ENCODE measurements around the gene PRG3. TPM values are rescaled to one million over a fixed set of nuclear protein-coding genes. Genes with fewer than 3 reads are reported as not detected.

PRG3 gene
- total RNA-seq, 1 donor from 2014 or later = not detected

GRCh38 chr11:57392763-57393105 lies 11.8 kb upstream of the PRG3 start:
- no peaks in the 10 kb centered on the region for H3K36me3 Mint-ChIP-seq (ENCODE audit: low read depth)
- no peaks in the 10 kb centered on the region for H3K9me3 Mint-ChIP-seq
- no peak for DNase-seq (ENCODE audit: low spot score)
- no peaks in the 10 kb centered on the region for H3K27me3 Mint-ChIP-seq (ENCODE audit: low read depth)
- no peaks in the 10 kb centered on the region for H3K4me1 Mint-ChIP-seq (ENCODE audit: low read depth)
- no peak overlapping the region for H3K4me3 Mint-ChIP-seq (ENCODE audit: low read depth)
- intact Hi-C loops (cut with micrococcal nuclease) = no loop called here
- H3K27ac Mint-ChIP-seq = no peak overlapping the region

- no peaks in the 10 kb centered on the region for H3K36me3 Mint-ChIP-seq (ENCODE audit: low read depth)
- intact Hi-C loops (cut with micrococcal nuclease) = no loop called here
- no peak overlapping the region for H3K27ac Mint-ChIP-seq
- no peak for DNase-seq (ENCODE audit: low spot score)
- H3K9me3 Mint-ChIP-seq = no peaks in the 10 kb centered on the region
- no peaks in the 10 kb centered on the region for H3K27me3 Mint-ChIP-seq (ENCODE audit: low read depth)
- H3K4me3 Mint-ChIP-seq (ENCODE audit: low read depth) = no peak overlapping the region
- no peaks in the 10 kb centered on the region for H3K4me1 Mint-ChIP-seq (ENCODE audit: low read depth)
These were observed 11.3 kb upstream of the PRG3 start for GRCh38 chr11:57392066-57392762.

DNA sequence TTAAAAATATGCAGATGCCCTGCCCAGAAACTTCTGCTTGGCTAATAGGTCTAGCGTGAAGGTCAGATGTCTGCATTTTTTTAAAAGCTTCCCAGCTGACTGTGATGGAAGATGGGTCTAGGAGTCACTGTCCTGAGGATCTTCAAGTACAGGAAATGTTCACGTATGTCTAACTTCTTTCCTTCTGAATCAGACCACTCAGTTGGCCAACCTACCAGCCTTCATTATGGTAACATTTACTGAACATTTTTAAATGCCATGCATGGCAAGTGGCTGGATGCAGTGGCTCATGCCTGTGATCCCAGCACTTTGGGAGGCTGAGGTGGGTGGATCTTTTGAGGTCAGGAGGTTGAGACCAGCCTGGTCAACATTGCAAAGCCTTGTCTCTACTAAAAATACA lies 10.6 kb upstream of the PRG3 start:
- no peaks in the 10 kb centered on the region for H3K9me3 Mint-ChIP-seq
- H3K27ac Mint-ChIP-seq = no peak overlapping the region
- no peak for DNase-seq (ENCODE audit: low spot score)
- no peak overlapping the region for H3K4me3 Mint-ChIP-seq (ENCODE audit: low read depth)
- H3K36me3 Mint-ChIP-seq (ENCODE audit: low read depth) = no peaks in the 10 kb centered on the region
- intact Hi-C loops (cut with micrococcal nuclease) = no loop called here
- H3K4me1 Mint-ChIP-seq (ENCODE audit: low read depth) = no peaks in the 10 kb centered on the region
- no peaks in the 10 kb centered on the region for H3K27me3 Mint-ChIP-seq (ENCODE audit: low read depth)

DNA sequence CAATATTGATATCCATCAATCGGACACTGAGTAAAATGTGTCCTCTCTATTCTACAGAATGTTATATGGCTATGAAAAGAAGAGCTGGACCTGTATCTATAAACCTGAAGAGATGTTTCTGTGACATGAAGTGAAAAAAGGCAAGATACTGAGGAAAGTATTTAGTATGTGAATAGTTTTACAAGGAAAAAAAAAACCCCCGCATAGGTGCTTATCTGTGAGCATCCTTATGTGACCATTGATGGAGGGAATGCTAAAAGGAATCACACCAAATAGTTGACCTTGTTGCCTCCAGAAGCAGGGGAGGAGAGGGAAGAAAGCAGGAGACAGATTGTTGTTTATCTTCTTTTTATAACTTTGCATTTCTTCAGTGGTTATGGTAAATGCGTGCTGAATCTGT lies 10.2 kb upstream of the PRG3 start:
- no peak overlapping the region for H3K4me3 Mint-ChIP-seq (ENCODE audit: low read depth)
- H3K27ac Mint-ChIP-seq = no peak overlapping the region
- H3K4me1 Mint-ChIP-seq (ENCODE audit: low read depth) = no peaks in the 10 kb centered on the region

DNA sequence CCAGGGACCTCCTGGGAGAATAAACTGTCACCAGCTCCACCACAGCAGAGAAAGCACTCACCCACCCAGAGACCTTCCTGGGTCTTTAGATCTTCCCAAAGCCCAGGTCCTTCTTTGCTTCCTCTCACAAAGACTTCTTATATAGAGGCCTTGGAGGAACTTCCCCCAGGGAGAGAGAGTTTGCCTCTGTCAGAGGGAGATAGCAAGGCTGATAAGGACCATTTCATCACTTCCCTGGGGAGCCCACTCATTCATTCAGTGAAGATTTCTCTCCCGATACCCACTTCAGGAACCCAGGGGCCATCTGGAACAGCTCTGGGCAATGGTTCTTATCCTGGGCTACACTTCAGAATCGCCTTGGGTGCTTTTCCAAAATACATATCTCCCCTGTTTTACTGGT lies 9.6 kb upstream of the PRG3 start, which contains the start of gene PRG2:
Gene PRG2, minus strand, starts transcription at position 116 of the 400 bp plus-strand sequence. CDS start 706 bp downstream, outside the sequence.
- H3K27ac Mint-ChIP-seq = no peak within 1 kb of the TSS
- intact Hi-C loops (cut with micrococcal nuclease) = no loop called here
- no peaks in the 10 kb centered on the region for H3K4me1 Mint-ChIP-seq (ENCODE audit: low read depth)
- no peak for DNase-seq (ENCODE audit: low spot score)
- H3K4me3 Mint-ChIP-seq (ENCODE audit: low read depth) = no peak within 1 kb of the TSS
- H3K27me3 Mint-ChIP-seq (ENCODE audit: low read depth) = no peaks in the 10 kb centered on the region
- H3K9me3 Mint-ChIP-seq = no peaks in the 10 kb centered on the region
- no peaks in the 10 kb centered on the region for H3K36me3 Mint-ChIP-seq (ENCODE audit: low read depth)

More for the DNA sequence above, 10.2 kb upstream of the PRG3 start:
- Mint-ChIP-seq H3K9me3 (no peaks in the 10 kb centered on the region), H3K27me3 (ENCODE audit: low read depth) (no peaks in the 10 kb centered on the region), H3K36me3 (ENCODE audit: low read depth) (no peaks in the 10 kb centered on the region)
- intact Hi-C loops (cut with micrococcal nuclease) = no loop called here
- no peak for DNase-seq (ENCODE audit: low spot score)

- Mint-ChIP-seq H3K27me3 (ENCODE audit: low read depth) (no peaks in the 10 kb centered on the region), H3K36me3 (ENCODE audit: low read depth) (no peaks in the 10 kb centered on the region), H3K9me3 (no peaks in the 10 kb centered on the region), H3K27ac (no peak overlapping the region), H3K4me1 (ENCODE audit: low read depth) (no peaks in the 10 kb centered on the region), H3K4me3 (ENCODE audit: low read depth) (no peak overlapping the region)
- intact Hi-C loops (cut with micrococcal nuclease) = no loop called here
- DNase-seq (ENCODE audit: low spot score) = no peak
These were observed 6.5 kb upstream of the PRG3 start for GRCh38 chr11:57387289-57388030.

DNA sequence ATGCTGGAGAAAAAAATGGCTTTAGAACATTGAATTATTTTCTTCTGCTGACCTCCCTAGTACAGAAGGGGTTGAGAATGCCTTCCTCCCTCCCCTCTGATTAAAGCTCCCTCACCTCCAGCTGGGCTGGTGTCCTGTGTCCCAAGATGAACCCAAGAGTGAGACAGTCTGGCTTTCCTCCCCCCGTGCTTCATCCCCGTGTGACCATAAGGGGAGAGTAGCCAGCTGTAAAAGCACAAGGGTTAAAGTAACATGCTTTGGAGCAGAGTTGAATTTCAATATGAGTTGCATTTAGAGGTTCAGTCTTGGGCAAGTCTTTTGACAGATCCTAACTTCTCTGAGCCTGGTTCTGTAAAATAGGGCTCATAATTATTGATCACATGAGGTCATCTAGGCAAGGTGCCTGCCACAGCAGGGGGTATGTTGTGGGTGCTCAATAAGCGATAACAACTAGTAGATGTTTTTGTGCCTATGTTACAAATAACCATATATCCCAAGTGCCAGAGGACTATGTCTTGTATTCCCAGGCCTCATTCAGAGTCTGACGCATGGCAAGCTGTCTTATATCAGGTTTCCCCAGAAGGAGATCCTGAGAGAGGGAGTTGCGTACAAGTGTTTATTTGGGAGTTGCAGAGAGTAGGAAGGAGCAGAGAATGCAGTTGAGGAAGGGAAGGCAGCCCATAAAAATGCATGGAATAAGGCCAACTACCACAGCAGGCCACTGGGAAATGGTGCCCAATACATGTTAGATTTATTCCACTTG lies 5.4 kb upstream of the PRG3 start:
- no peaks in the 10 kb centered on the region for H3K36me3 Mint-ChIP-seq (ENCODE audit: low read depth)
- H3K27me3 Mint-ChIP-seq (ENCODE audit: low read depth) = no peaks in the 10 kb centered on the region
- intact Hi-C loops (cut with micrococcal nuclease) = no loop called here
- H3K4me1 Mint-ChIP-seq (ENCODE audit: low read depth) = no peaks in the 10 kb centered on the region
- no peak overlapping the region for H3K4me3 Mint-ChIP-seq (ENCODE audit: low read depth)
- H3K9me3 Mint-ChIP-seq = no peaks in the 10 kb centered on the region
- DNase-seq (ENCODE audit: low spot score) = no peak
- H3K27ac Mint-ChIP-seq = no peak overlapping the region

GRCh38 chr11:57379732-57380131 lies 1.2 kb downstream of the PRG3 start:
- no peaks in the 10 kb centered on the region for H3K4me1 Mint-ChIP-seq (ENCODE audit: low read depth)
- H3K9me3 Mint-ChIP-seq = no peaks in the 10 kb centered on the region
- no peak for DNase-seq (ENCODE audit: low spot score)
- H3K27ac Mint-ChIP-seq = no peak overlapping the region
- intact Hi-C loops (cut with micrococcal nuclease) = no loop called here
- H3K4me3 Mint-ChIP-seq (ENCODE audit: low read depth) = no peak overlapping the region
- H3K36me3 Mint-ChIP-seq (ENCODE audit: low read depth) = no peaks in the 10 kb centered on the region
- peaks cover 2% of the 10 kb centered on the region for H3K27me3 Mint-ChIP-seq (ENCODE audit: low read depth)

GRCh38 chr11:57378186-57378585 lies 2.8 kb downstream of the PRG3 start:
- no peaks in the 10 kb centered on the region for H3K9me3 Mint-ChIP-seq
- intact Hi-C loops (cut with micrococcal nuclease) = no loop called here

GRCh38 chr11:57377107-57377506 lies 3.8 kb downstream of the PRG3 start:
- no peak for DNase-seq (ENCODE audit: low spot score)
- H3K4me1 Mint-ChIP-seq (ENCODE audit: low read depth) = no peaks in the 10 kb centered on the region
- peaks cover 2% of the 10 kb centered on the region for H3K27me3 Mint-ChIP-seq (ENCODE audit: low read depth)
- H3K9me3 Mint-ChIP-seq = no peaks in the 10 kb centered on the region
- intact Hi-C loops (cut with micrococcal nuclease) = no loop called here
- no peak overlapping the region for H3K27ac Mint-ChIP-seq
- no peaks in the 10 kb centered on the region for H3K36me3 Mint-ChIP-seq (ENCODE audit: low read depth)
- no peak overlapping the region for H3K4me3 Mint-ChIP-seq (ENCODE audit: low read depth)

More at GRCh38 chr11:57378186-57378585, 2.8 kb downstream of the PRG3 start:
- no peak overlapping the region for H3K4me3 Mint-ChIP-seq (ENCODE audit: low read depth)
- DNase-seq (ENCODE audit: low spot score) = no peak
- peaks cover 2% of the 10 kb centered on the region for H3K27me3 Mint-ChIP-seq (ENCODE audit: low read depth)
- H3K27ac Mint-ChIP-seq = no peak overlapping the region
- no peaks in the 10 kb centered on the region for H3K36me3 Mint-ChIP-seq (ENCODE audit: low read depth)
- H3K4me1 Mint-ChIP-seq (ENCODE audit: low read depth) = no peaks in the 10 kb centered on the region

DNA sequence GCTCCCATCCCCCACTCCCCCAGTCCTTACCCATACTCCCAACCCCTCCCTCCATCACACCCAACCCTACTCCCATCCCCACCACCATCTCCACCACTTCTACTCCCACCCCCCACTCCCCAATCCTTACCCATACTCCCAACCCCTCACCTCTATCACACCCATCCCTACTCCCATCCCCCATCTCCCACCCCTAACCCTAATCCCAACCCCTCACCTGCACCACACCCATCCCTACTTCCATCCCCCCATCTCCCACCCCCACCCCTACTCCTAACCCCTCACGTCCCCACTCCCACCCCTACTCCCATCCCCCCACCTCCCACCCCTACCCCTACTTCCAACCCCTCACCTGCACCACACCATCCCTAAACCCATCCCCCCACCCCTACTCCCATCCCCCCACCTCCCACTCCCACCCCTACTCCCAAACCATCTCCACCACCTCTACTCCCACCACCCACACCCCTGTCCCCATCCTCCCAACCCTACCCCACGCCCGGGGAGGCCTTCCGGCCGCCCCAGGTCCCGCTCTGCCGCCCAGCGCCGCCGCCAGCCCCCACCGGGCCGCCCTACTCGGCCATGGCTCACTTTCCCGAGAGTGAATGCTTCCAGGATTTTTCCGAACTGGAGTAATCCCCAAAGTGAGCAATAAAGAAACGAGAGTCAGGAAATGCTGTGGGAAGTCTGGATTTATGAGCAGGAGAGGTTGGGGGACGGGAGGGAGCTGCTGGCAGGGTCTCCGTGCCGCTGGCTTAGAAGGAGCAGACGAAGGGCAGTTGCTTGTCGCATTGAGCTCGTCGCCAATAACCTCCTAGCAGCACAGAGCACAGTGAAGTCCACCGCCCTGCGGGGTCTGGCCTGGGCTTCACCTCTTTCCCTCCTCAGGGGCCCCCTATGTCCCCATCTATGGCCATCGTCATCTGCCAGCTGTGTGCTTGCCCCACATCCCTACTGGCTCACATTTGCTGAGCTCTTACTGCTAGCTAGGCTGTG lies 4.6 kb downstream of the PRG3 start:
- no peaks in the 10 kb centered on the region for H3K4me1 Mint-ChIP-seq (ENCODE audit: low read depth)
- H3K27ac Mint-ChIP-seq = no peak overlapping the region
- no peak overlapping the region for H3K4me3 Mint-ChIP-seq (ENCODE audit: low read depth)
- no peaks in the 10 kb centered on the region for H3K36me3 Mint-ChIP-seq (ENCODE audit: low read depth)
- intact Hi-C loops (cut with micrococcal nuclease) = no loop called here
- DNase-seq (ENCODE audit: low spot score) = no peak
- peaks cover 2% of the 10 kb centered on the region for H3K27me3 Mint-ChIP-seq (ENCODE audit: low read depth)
- H3K9me3 Mint-ChIP-seq = no peaks in the 10 kb centered on the region

- Mint-ChIP-seq H3K4me3 (ENCODE audit: low read depth) (no peak overlapping the region), H3K27me3 (ENCODE audit: low read depth) (peaks cover 2% of the 10 kb centered on the region), H3K4me1 (ENCODE audit: low read depth) (no peaks in the 10 kb centered on the region), H3K27ac (no peak overlapping the region), H3K9me3 (no peaks in the 10 kb centered on the region), H3K36me3 (ENCODE audit: low read depth) (no peaks in the 10 kb centered on the region)
- intact Hi-C loops (cut with micrococcal nuclease) = no loop called here
- DNase-seq (ENCODE audit: low spot score) = no peak
These were observed 5.5 kb downstream of the PRG3 start for GRCh38 chr11:57375490-57375889.
